Caco-2 (cell line): ENCODE measurements around the gene GSTA1. TPM values are rescaled to one million over a fixed set of nuclear protein-coding genes. Genes with fewer than 3 reads are reported as not detected.
"Not testable (repeated sequence)": the region's sequence is repeated elsewhere in the genome, so short reads cannot be mapped to it uniquely, and the experiment has no call there.

Experiments
- BruUV-seq: library from RNA; stranded (reverse); fragments of 400-500 nt; replicated peaks from 2 replicates; lab custom pipeline; 2021; lab: Mats Ljungman, UMichigan
- CTCF ChIA-PET: fragments of 300-600 bp; sonication (Branson Sonifier 250); formaldehyde crosslinking; loops from one replicate; lab custom pipeline; 2022; ENCODE audit warnings: antibody characterized with exemption; lab: Charles Lee
- POLR2A ChIA-PET: fragments of 300-600 bp; sonication (Branson Sonifier 250); formaldehyde crosslinking; loops from one replicate; lab custom pipeline; 2022; ENCODE audit warnings: antibody characterized with exemption; lab: Charles Lee
- DNase-seq, 2 experiments: peaks; one replicate each; pipeline versions ENCODE4 v3.0.0 to v3.0.0-alpha.2; 2020 to 2022
- H3K27me3 ChIP-seq: replicated peaks from 2 replicates; pipeline ENCODE4 v1.6.0; 2011; ENCODE audit warnings: low read length; ENCODE audit not compliant: control insufficient read depth, insufficient read depth
- H3K36me3 ChIP-seq: 2 replicates; pipeline ENCODE4 v1.5.1; 2011; ENCODE audit warnings: low read length; ENCODE audit not compliant: control insufficient read depth, insufficient read depth
- H3K4me1 ChIP-seq: fragments of 250-450 bp; sonication (Bioruptor Pico); 2 replicates; pipeline ENCODE4 v1.5.1; 2020; ENCODE audit warnings: mild to moderate bottlenecking
- H3K4me3 ChIP-seq: 2 replicates; pipeline ENCODE4 v1.5.1; 2011; ENCODE audit warnings: low read depth, mild to moderate bottlenecking, control low read depth, low read length
- H3K9me3 ChIP-seq: fragments of 250-450 bp; sonication (Bioruptor Pico); 2 replicates; pipeline ENCODE4 v1.5.1; 2020; ENCODE audit warnings: mild to moderate bottlenecking, moderate library complexity
- H3K27ac Mint-ChIP-seq: one replicate; pipeline ENCODE4 v1.8.0; 2022; ENCODE audit warnings: mixed read lengths; ENCODE audit not compliant: unreplicated experiment
- H3K27me3 Mint-ChIP-seq: one replicate; pipeline ENCODE4 v1.8.0; 2022; ENCODE audit warnings: mixed read lengths; ENCODE audit not compliant: insufficient read depth, unreplicated experiment
- H3K36me3 Mint-ChIP-seq: one replicate; pipeline ENCODE4 v1.8.0; 2022; ENCODE audit warnings: mild to moderate bottlenecking, mixed read lengths; ENCODE audit not compliant: insufficient read depth, unreplicated experiment
- H3K4me1 Mint-ChIP-seq: one replicate; pipeline ENCODE4 v1.8.0; 2022; ENCODE audit warnings: low read depth, mixed read lengths; ENCODE audit not compliant: unreplicated experiment
- H3K4me3 Mint-ChIP-seq: one replicate; pipeline ENCODE4 v1.8.0; 2022; ENCODE audit warnings: mild to moderate bottlenecking, moderate library complexity, mixed read lengths; ENCODE audit not compliant: unreplicated experiment
- H3K9me3 Mint-ChIP-seq: one replicate; pipeline ENCODE4 v1.8.0; 2022; ENCODE audit warnings: mixed read lengths; ENCODE audit not compliant: unreplicated experiment
- intact Hi-C: fragments of 100-400 bp; cut with micrococcal nuclease; formaldehyde crosslinking; loops from one replicate; pipeline ENCODE4 v1.10.0; 2022; ENCODE audit not compliant: unreplicated experiment
- total RNA-seq: library from RNA; stranded (reverse); gene quantifications from 2 replicates; pipeline ENCODE4 v1.2.3, GENCODE V29; 2022
- TF ChIP-seq, protein P1 (sequence below), 2 experiments: fragments of 200-600 bp in 1 of 2; IDR thresholded peaks; 1 replicate in 1 of 2; 2 replicates in 1 of 2; pipeline versions ENCODE4 v1.5.1 to v1.8.0; 2011 to 2022; ENCODE audit warnings: antibody characterized with exemption in 1 of 2, control low read depth in 1 of 2, inconsistent platforms in 1 of 2, low read depth in 1 of 2, low read length in 1 of 2, mild to moderate bottlenecking in 1 of 2, moderate library complexity in 1 of 2; ENCODE audit not compliant: insufficient read depth in 1 of 2, severe bottlenecking in 1 of 2, unreplicated experiment in 1 of 2

The GSTA1 gene
- total RNA-seq, 1 experiment from 2014 or later: 11.2 TPM

DNA sequence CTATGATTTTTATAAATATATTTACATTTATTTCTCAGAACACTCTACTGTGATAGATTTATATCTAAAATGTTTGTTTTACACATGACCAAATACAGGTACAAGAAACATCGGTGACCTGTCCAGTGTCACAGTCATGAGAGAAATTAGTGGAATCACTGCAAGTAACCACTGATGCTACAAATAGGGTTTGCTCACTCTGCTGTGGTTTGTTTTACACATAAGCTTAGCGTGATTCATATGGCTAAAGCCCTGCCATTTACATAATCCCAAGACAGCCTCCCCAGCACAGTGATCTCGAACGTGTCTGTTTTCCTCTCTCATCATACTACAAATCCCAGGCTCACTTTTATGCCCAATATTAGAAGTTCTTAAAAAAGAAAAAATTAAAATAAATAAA, 34.2 kb downstream of the GSTA1 start:
- H3K9me3 ChIP-seq, H3K27me3 Mint-ChIP-seq, BruUV-seq, H3K4me3 Mint-ChIP-seq, H3K36me3 ChIP-seq, H3K4me1 Mint-ChIP-seq, H3K27ac Mint-ChIP-seq, H3K4me1 ChIP-seq, H3K4me3 ChIP-seq, CTCF ChIA-PET, H3K9me3 Mint-ChIP-seq, DNase-seq, H3K27me3 ChIP-seq, intact Hi-C loops, H3K36me3 Mint-ChIP-seq: not testable (repeated sequence)
- POLR2A ChIA-PET: interaction anchor here (0.8 kb wide), 1 partner anchor 493 kb away, joined by 3 read pairs; no protein-coding TSS in a partner anchor

DNA sequence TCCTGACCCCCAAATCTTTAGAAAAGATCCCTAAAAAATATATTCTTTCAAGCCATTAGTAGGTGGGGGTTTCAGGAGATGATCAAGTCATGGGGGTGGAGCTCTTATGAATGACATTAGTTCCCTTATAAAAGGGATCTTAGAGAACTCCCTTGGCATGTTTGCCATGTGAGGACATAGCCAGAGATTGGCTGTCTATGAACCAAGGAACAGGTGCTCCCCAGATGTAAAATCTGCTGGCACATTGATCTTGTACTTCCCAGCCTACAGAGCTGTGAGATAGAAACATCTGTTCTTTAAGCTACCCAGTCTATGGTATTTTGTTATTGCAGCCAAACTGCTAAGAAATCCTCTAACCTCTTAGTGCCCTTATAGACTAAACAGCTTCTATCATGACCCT, 36.0 kb downstream of the GSTA1 start:
- H3K36me3 Mint-ChIP-seq, H3K9me3 Mint-ChIP-seq, H3K36me3 ChIP-seq, H3K27ac Mint-ChIP-seq, H3K4me3 ChIP-seq, H3K9me3 ChIP-seq, H3K27me3 Mint-ChIP-seq, H3K27me3 ChIP-seq, BruUV-seq, POLR2A ChIA-PET, DNase-seq, CTCF ChIA-PET, H3K4me1 ChIP-seq, intact Hi-C loops, H3K4me1 Mint-ChIP-seq, H3K4me3 Mint-ChIP-seq: not testable (repeated sequence)

DNA sequence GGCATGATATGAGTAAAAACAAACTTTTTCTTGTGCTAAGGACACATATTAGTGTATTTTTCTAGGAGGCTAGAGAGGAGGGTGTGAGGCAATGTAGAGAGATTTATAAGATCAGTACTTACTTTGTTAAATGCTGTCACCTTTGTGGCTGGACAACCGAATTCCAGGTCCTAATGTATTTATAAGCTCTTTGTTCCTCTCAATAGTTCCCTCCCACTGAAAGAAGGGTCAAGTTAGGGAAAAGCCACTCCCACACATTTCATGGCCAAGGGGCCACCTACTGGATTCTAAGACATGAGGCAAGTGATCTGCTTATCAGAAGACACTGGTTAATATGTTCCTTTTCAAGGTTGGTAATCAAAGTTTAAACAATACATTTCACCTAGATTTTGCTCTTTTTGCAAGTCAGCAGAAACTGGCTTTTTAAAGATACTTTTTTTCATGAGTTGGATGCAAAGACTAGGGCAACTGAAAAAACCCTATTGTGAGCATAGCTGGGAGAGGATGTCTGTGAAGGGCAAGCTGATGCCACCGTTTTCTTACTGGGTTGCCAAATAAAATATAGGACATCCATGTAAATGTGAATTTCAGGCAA, 40.2 kb downstream of the GSTA1 start, which contains the start of gene GSTA2:
GSTA2 (minus strand) TSS at position 154 of the 595 bp plus-strand sequence. CDS start 5,528 bp downstream, outside the sequence.
- TF ChIP-seq, protein P1, sequence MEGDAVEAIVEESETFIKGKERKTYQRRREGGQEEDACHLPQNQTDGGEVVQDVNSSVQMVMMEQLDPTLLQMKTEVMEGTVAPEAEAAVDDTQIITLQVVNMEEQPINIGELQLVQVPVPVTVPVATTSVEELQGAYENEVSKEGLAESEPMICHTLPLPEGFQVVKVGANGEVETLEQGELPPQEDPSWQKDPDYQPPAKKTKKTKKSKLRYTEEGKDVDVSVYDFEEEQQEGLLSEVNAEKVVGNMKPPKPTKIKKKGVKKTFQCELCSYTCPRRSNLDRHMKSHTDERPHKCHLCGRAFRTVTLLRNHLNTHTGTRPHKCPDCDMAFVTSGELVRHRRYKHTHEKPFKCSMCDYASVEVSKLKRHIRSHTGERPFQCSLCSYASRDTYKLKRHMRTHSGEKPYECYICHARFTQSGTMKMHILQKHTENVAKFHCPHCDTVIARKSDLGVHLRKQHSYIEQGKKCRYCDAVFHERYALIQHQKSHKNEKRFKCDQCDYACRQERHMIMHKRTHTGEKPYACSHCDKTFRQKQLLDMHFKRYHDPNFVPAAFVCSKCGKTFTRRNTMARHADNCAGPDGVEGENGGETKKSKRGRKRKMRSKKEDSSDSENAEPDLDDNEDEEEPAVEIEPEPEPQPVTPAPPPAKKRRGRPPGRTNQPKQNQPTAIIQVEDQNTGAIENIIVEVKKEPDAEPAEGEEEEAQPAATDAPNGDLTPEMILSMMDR (IDR thresholded peaks at IDR 0.05; ENCODE audit: insufficient read depth in 1 of 2, low read depth in 1 of 2, low read length in 1 of 2, severe bottlenecking in 1 of 2, unreplicated experiment in 1 of 2): peak in 1 of 2 experiments; percentile 32
- H3K9me3 Mint-ChIP-seq, H3K27me3 Mint-ChIP-seq, H3K27me3 ChIP-seq, H3K4me1 ChIP-seq, H3K36me3 ChIP-seq, BruUV-seq, H3K9me3 ChIP-seq: not testable (repeated sequence)
- intact Hi-C loops: loop anchor here (1.0 to 5.0 kb wide), 2 partner anchors 39 to 347 kb away; partner anchors contain the start of gene GSTA1
- DNase-seq: peak; percentile 64 to 70
- peaks cover 16% of the 10 kb centered on the region for H3K4me1 Mint-ChIP-seq
- H3K36me3 Mint-ChIP-seq: peaks cover 23% of the 10 kb centered on the region
- POLR2A ChIA-PET: interaction anchor here (0.6 to 1.2 kb wide), 2 partner anchors 38 to 40 kb away, joined by 4 to 10 read pairs; partner anchors contain the start of gene GSTA1
- peak within 1 kb of the TSS; percentile 69 for H3K4me3 Mint-ChIP-seq
- CTCF ChIA-PET: interaction anchor here (0.6 to 1.9 kb wide), 6 partner anchors 38 to 356 kb away, joined by 4 to 23 read pairs (median 6); partner anchors contain the start of gene GSTA1
- peak within 1 kb of the TSS; percentile 43 for H3K4me3 ChIP-seq
- H3K27ac Mint-ChIP-seq: peak within 1 kb of the TSS; percentile 56

DNA sequence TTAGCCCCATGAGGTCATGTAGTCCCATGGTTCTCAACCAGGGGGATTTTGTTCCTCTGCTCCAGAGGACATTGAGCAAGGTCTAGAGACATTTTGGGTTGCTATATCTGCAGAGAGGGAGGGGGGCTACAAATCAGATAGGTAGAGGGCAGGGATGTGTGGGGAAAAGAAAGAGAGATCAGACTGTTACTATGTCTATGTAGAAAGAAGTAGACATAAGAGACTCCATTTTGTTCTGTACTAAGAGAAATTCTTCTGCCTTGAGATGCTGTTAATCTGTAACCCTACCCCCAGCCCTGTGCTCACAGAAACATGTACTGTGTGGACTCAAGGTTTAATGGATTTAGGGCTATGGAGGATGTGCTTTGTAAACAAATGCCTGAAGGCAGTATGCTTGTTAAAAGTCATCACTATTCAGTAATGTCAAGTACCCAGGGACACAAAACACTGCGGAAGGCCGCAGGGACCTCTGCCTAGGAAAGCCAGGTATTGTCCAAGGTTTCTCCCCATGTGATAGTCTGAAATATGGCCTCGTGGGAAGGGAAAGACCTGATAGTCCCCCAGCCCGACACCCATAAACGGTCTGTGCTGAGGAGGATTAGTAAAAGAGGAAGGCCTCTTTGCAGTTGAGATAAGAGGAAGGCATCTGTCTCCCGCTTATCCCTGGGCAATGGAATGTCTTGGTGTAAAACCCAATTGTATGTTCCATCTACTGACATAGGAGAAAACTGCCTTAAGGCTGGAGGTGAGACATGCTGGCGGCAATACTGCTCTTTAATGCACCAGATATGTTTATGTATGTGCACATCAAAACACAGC, 41.7 kb downstream of the GSTA1 start:
- peak overlapping the region; percentile 56 for H3K27ac Mint-ChIP-seq
- DNase-seq: peak; percentile 76 to 79
- POLR2A ChIA-PET, H3K27me3 Mint-ChIP-seq, H3K36me3 ChIP-seq, H3K27me3 ChIP-seq, H3K9me3 Mint-ChIP-seq, H3K9me3 ChIP-seq, H3K4me1 ChIP-seq: not testable (repeated sequence)
- H3K4me3 ChIP-seq: peak overlapping the region; percentile 43
- peak overlapping the region; percentile 66 for H3K4me3 Mint-ChIP-seq
- CTCF ChIA-PET: interaction anchor here (1.9 kb wide), 1 partner anchor 37 kb away, joined by 23 read pairs; no protein-coding TSS in a partner anchor
- intact Hi-C loops: loop anchor here (1.0 to 5.0 kb wide), 3 partner anchors 17 to 40 kb away; partner anchors contain the start of gene GSTA1
- peaks cover 16% of the 10 kb centered on the region for H3K4me1 Mint-ChIP-seq
- TSS peak; percentile 91 for BruUV-seq
- H3K36me3 Mint-ChIP-seq: peaks cover 23% of the 10 kb centered on the region
